ENCODE data around the gene ANKRD50. TPM values are rescaled to one million over a fixed set of nuclear protein-coding genes. Genes with fewer than 3 reads are reported as not detected.

The ANKRD50 gene
- total RNA-seq, 2 donors from 2014 or later, result 21.1 to 23.1 TPM

- 64 to 76% methylated on average over 4 of the region's 4 CpGs for WGBS, 2 experiments (ENCODE audit: insufficient coverage in 1 of 2, insufficient read length in 1 of 2)
- H3K9ac ChIP-seq (ENCODE audit: extremely low read depth, low read length, poor library complexity, severe bottlenecking), result no peak overlapping the region
Measured at GRCh38 chr4:124635331-124635730, 77.2 kb downstream of the ANKRD50 start.

GRCh38 chr4:124633285-124633941 is 79.1 kb downstream of the ANKRD50 start:
- Mint-ChIP-seq H3K27me3 (ENCODE audit: insufficient read depth) (no peaks in the 10 kb centered on the region), H3K9me3 (peaks cover 4% of the 10 kb centered on the region), H3K27ac (no peak overlapping the region), H3K4me1 (peaks cover 47% of the 10 kb centered on the region), H3K36me3 (ENCODE audit: low read depth) (peaks cover 3% of the 10 kb centered on the region), H3K4me3 (no peak overlapping the region)
- peak overlapping the region; percentile 15 for H3K4me3 ChIP-seq (ENCODE audit: low read length)
- no peaks in the 10 kb centered on the region for H3K9me3 ChIP-seq (ENCODE audit: control insufficient read depth, low read length)
- no peaks in the 10 kb centered on the region for H3K36me3 ChIP-seq (ENCODE audit: control insufficient read depth, insufficient read depth, low read length)
- H3K27me3 ChIP-seq (ENCODE audit: control insufficient read depth, insufficient read depth, low read length, poor library complexity, severe bottlenecking), result no peaks in the 10 kb centered on the region
- H3K9ac ChIP-seq (ENCODE audit: extremely low read depth, low read length, poor library complexity, severe bottlenecking), result no peak overlapping the region
- no peak for TF ChIP-seq CTCF (conservative IDR thresholded peaks at IDR 0.05)
- DNase-seq, result no peak
- peaks cover 18% of the 10 kb centered on the region for H3K4me1 ChIP-seq (ENCODE audit: control insufficient read depth, insufficient read depth, low read length)
- WGBS, 2 experiments (ENCODE audit: insufficient coverage in 1 of 2, insufficient read length in 1 of 2), result 87 to 95% methylated on average over 2 to 3 of the region's 3 CpGs
- H3K27ac ChIP-seq (ENCODE audit: low read depth, low read length), result no peak overlapping the region

More at GRCh38 chr4:124635331-124635730, 77.2 kb downstream of the ANKRD50 start:
- H3K27me3 Mint-ChIP-seq (ENCODE audit: insufficient read depth), result peaks cover 7% of the 10 kb centered on the region
- H3K9me3 Mint-ChIP-seq, result peaks cover 4% of the 10 kb centered on the region
- H3K9me3 ChIP-seq (ENCODE audit: control insufficient read depth, low read length), result no peaks in the 10 kb centered on the region
- no peak overlapping the region for H3K4me3 ChIP-seq (ENCODE audit: low read length)
- DNase-seq, result no peak
- H3K36me3 Mint-ChIP-seq (ENCODE audit: low read depth), result peaks cover 3% of the 10 kb centered on the region
- H3K4me1 Mint-ChIP-seq, result peaks cover 47% of the 10 kb centered on the region
- no peak overlapping the region for H3K27ac ChIP-seq (ENCODE audit: low read depth, low read length)
- H3K27ac Mint-ChIP-seq, result peak overlapping the region; percentile 74
- no peak for TF ChIP-seq CTCF (conservative IDR thresholded peaks at IDR 0.05)
- H3K4me3 Mint-ChIP-seq, result peak overlapping the region; percentile 27
- peaks cover 18% of the 10 kb centered on the region for H3K4me1 ChIP-seq (ENCODE audit: control insufficient read depth, insufficient read depth, low read length)
- no peaks in the 10 kb centered on the region for H3K27me3 ChIP-seq (ENCODE audit: control insufficient read depth, insufficient read depth, low read length, poor library complexity, severe bottlenecking)
- no peaks in the 10 kb centered on the region for H3K36me3 ChIP-seq (ENCODE audit: control insufficient read depth, insufficient read depth, low read length)

- Mint-ChIP-seq H3K4me3 (no peak overlapping the region), H3K9me3 (no peaks in the 10 kb centered on the region), H3K4me1 (peaks cover 46% of the 10 kb centered on the region), H3K36me3 (ENCODE audit: low read depth) (no peaks in the 10 kb centered on the region), H3K27ac (no peak overlapping the region), H3K27me3 (ENCODE audit: insufficient read depth) (no peaks in the 10 kb centered on the region)
- no peaks in the 10 kb centered on the region for H3K36me3 ChIP-seq (ENCODE audit: control insufficient read depth, insufficient read depth, low read length)
- 91 to 92% methylated on average over 2 to 5 of the region's 5 CpGs for WGBS, 2 experiments (ENCODE audit: insufficient coverage in 1 of 2, insufficient read length in 1 of 2)
- H3K4me1 ChIP-seq (ENCODE audit: control insufficient read depth, insufficient read depth, low read length), result peaks cover 18% of the 10 kb centered on the region
- H3K9me3 ChIP-seq (ENCODE audit: control insufficient read depth, low read length), result no peaks in the 10 kb centered on the region
- DNase-seq, result no peak
- no peaks in the 10 kb centered on the region for H3K27me3 ChIP-seq (ENCODE audit: control insufficient read depth, insufficient read depth, low read length, poor library complexity, severe bottlenecking)
- H3K27ac ChIP-seq (ENCODE audit: low read depth, low read length), result no peak overlapping the region
- TF ChIP-seq CTCF (conservative IDR thresholded peaks at IDR 0.05), result no peak
- no peak overlapping the region for H3K9ac ChIP-seq (ENCODE audit: extremely low read depth, low read length, poor library complexity, severe bottlenecking)
- no peak overlapping the region for H3K4me3 ChIP-seq (ENCODE audit: low read length)
Measured at GRCh38 chr4:124632439-124632838, 80.1 kb downstream of the ANKRD50 start.

Data from endodermal cell (in vitro differentiated cells).